Panc1 (cell line): ENCODE results near the gene WDR70.
"Not testable (repeated sequence)": the region's sequence is repeated elsewhere in the genome, so short reads cannot be mapped to it uniquely, and the experiment has no call there.

Experiments
- CTCF ChIP-seq: fragments of 450-650 bp; IDR thresholded peaks from 2 replicates; pipeline ENCODE4 v1.5.1; 2017; ENCODE audit warnings: mild to moderate bottlenecking
- POLR2AphosphoS5 ChIP-seq: IDR thresholded peaks from 2 replicates; pipeline ENCODE4 v1.6.1; 2012; ENCODE audit warnings: mild to moderate bottlenecking, low read depth, low read length, moderate library complexity

GRCh38 chr5:37334754-37335153, 44.4 kb upstream of the WDR70 start:
- not testable (repeated sequence) for TF ChIP-seq CTCF, POLR2AphosphoS5
